Stomach smooth muscle (tissue), 2 donors: ENCODE data around the gene LOC128125822.
"Not testable (repeated sequence)": the region's sequence is repeated elsewhere in the genome, so short reads cannot be mapped to it uniquely, and the experiment has no call there.

ENCODE experiments used
- H3K27ac ChIP-seq: one replicate; pipeline ENCODE4 v1.7.0; 2013; ENCODE audit warnings: mild to moderate bottlenecking, low read length, inconsistent platforms
- H3K27me3 ChIP-seq, 2 donors: one replicate each; pipeline ENCODE4 v1.7.0; 2013; ENCODE audit warnings: low read length in 2 of 2; ENCODE audit not compliant: insufficient read depth in 2 of 2, control insufficient read depth in 1 of 2
- H3K36me3 ChIP-seq, 2 donors: one replicate each; pipeline ENCODE4 v1.7.0; 2013; ENCODE audit warnings: low read length in 2 of 2; ENCODE audit not compliant: control insufficient read depth in 2 of 2, insufficient read depth in 2 of 2
- H3K4me1 ChIP-seq: one replicate; pipeline ENCODE4 v1.7.0; 2013; ENCODE audit warnings: low read length; ENCODE audit not compliant: control insufficient read depth, insufficient read depth
- H3K4me3 ChIP-seq, 2 donors: one replicate each; pipeline ENCODE4 v1.7.0; 2013; ENCODE audit warnings: low read length in 2 of 2
- H3K9ac ChIP-seq, 2 donors: one replicate each; pipeline ENCODE4 v1.7.0; 2013; ENCODE audit warnings: low read length in 2 of 2, mild to moderate bottlenecking in 1 of 2
- H3K9me3 ChIP-seq, 2 donors: one replicate each; pipeline ENCODE4 v1.7.0; 2013; ENCODE audit warnings: low read length in 2 of 2; ENCODE audit not compliant: control insufficient read depth in 2 of 2
- donor health status: healthy.
- donor health status: Pancreatic carcinoma.

LOC128125822 gene

GRCh38 chr6:63582579-63583231 lies 10.4 kb downstream of the LOC128125822 start:
- Histone ChIP-seq H3K36me3 (peaks cover 17 to 33% of the 10 kb centered on the region in 2 donors), H3K27me3 (no peaks in the 10 kb centered on the region), H3K4me1 (no peaks in the 10 kb centered on the region), H3K9me3 (no peaks in the 10 kb centered on the region), H3K4me3 (no peak overlapping the region), H3K9ac (no peak overlapping the region), H3K27ac (no peak overlapping the region)

GRCh38 chr6:63584125-63584514 lies 11.8 kb downstream of the LOC128125822 start:
- Histone ChIP-seq H3K4me3 (no peak overlapping the region), H3K9me3 (no peaks in the 10 kb centered on the region), H3K36me3 (peaks cover 17 to 24% of the 10 kb centered on the region in 2 donors), H3K27me3 (no peaks in the 10 kb centered on the region), H3K4me1 (no peaks in the 10 kb centered on the region), H3K9ac (no peak overlapping the region), H3K27ac (no peak overlapping the region)

- no peaks in the 10 kb centered on the region for H3K27me3 ChIP-seq
- H3K27ac ChIP-seq = no peak overlapping the region
- no peaks in the 10 kb centered on the region for H3K9me3 ChIP-seq
- H3K4me3 ChIP-seq = no peak overlapping the region
- H3K36me3 ChIP-seq = peaks cover 14 to 20% of the 10 kb centered on the region in 2 donors
- H3K9ac ChIP-seq = no peak overlapping the region
- H3K4me1 ChIP-seq = no peaks in the 10 kb centered on the region
These were observed 12.3 kb downstream of the LOC128125822 start for GRCh38 chr6:63584566-63584965.

GRCh38 chr6:63585652-63586051 lies 13.4 kb downstream of the LOC128125822 start:
- H3K27ac ChIP-seq, H3K4me3 ChIP-seq, H3K27me3 ChIP-seq, H3K9me3 ChIP-seq, H3K4me1 ChIP-seq, H3K9ac ChIP-seq: not testable (repeated sequence)
- peaks cover 4 to 11% of the 10 kb centered on the region in 2 donors for H3K36me3 ChIP-seq

GRCh38 chr6:63589952-63590411 lies 17.7 kb downstream of the LOC128125822 start:
- Histone ChIP-seq H3K4me3 (no peak overlapping the region), H3K4me1 (no peaks in the 10 kb centered on the region), H3K27me3 (no peaks in the 10 kb centered on the region), H3K36me3 (no peaks in the 10 kb centered on the region), H3K9me3 (no peaks in the 10 kb centered on the region), H3K9ac (no peak overlapping the region), H3K27ac (no peak overlapping the region)

GRCh38 chr6:63592886-63593285 lies 20.6 kb downstream of the LOC128125822 start:
- peaks cover 2% of the 10 kb centered on the region for H3K4me1 ChIP-seq
- no peak overlapping the region for H3K4me3 ChIP-seq
- H3K9me3 ChIP-seq = no peaks in the 10 kb centered on the region
- no peak overlapping the region for H3K9ac ChIP-seq
- no peaks in the 10 kb centered on the region for H3K27me3 ChIP-seq
- H3K27ac ChIP-seq = no peak overlapping the region
- H3K36me3 ChIP-seq = no peaks in the 10 kb centered on the region

GRCh38 chr6:63597141-63598048 lies 25.1 kb downstream of the LOC128125822 start:
- no peak overlapping the region for H3K9ac ChIP-seq
- no peaks in the 10 kb centered on the region for H3K9me3 ChIP-seq
- no peak overlapping the region for H3K27ac ChIP-seq
- H3K27me3 ChIP-seq = no peaks in the 10 kb centered on the region
- H3K4me3 ChIP-seq = peak overlapping the region; percentile 90
- no peaks in the 10 kb centered on the region for H3K36me3 ChIP-seq
- H3K4me1 ChIP-seq = peaks cover 3% of the 10 kb centered on the region

GRCh38 chr6:63598049-63599036 lies 26.1 kb downstream of the LOC128125822 start:
- H3K36me3 ChIP-seq = no peaks in the 10 kb centered on the region
- H3K9me3 ChIP-seq = no peaks in the 10 kb centered on the region
- H3K9ac ChIP-seq = peak overlapping the region; percentile 53 to 75
- H3K4me1 ChIP-seq = peaks cover 3% of the 10 kb centered on the region
- peak overlapping the region; percentile 90 for H3K4me3 ChIP-seq
- no peaks in the 10 kb centered on the region for H3K27me3 ChIP-seq
- no peak overlapping the region for H3K27ac ChIP-seq

- Histone ChIP-seq H3K4me1 (peaks cover 3% of the 10 kb centered on the region), H3K4me3 (no peak overlapping the region), H3K36me3 (no peaks in the 10 kb centered on the region), H3K27ac (no peak overlapping the region), H3K27me3 (no peaks in the 10 kb centered on the region), H3K9me3 (no peaks in the 10 kb centered on the region), H3K9ac (no peak overlapping the region)
These were observed 27.0 kb downstream of the LOC128125822 start for GRCh38 chr6:63599243-63599642.

GRCh38 chr6:63600136-63600535 lies 27.9 kb downstream of the LOC128125822 start:
- peaks cover 3% of the 10 kb centered on the region for H3K4me1 ChIP-seq
- no peaks in the 10 kb centered on the region for H3K9me3 ChIP-seq
- H3K27ac ChIP-seq = no peak overlapping the region
- no peaks in the 10 kb centered on the region for H3K27me3 ChIP-seq
- H3K36me3 ChIP-seq = no peaks in the 10 kb centered on the region
- H3K9ac ChIP-seq = no peak overlapping the region
- no peak overlapping the region for H3K4me3 ChIP-seq
